K562 (cell line): ENCODE results near the gene NOL12. TPM values are rescaled to one million over a fixed set of nuclear protein-coding genes. Genes with fewer than 3 reads are reported as not detected.

Experiments used
- ARID2 ChIP-seq: fragments of 450-650 bp; IDR thresholded peaks from 2 replicates; pipeline ENCODE4 v1.6.1; 2017; ENCODE audit warnings: antibody characterized with exemption, mild to moderate bottlenecking
- GMEB1 ChIP-seq: fragments of 250-450 bp; sonication (Bioruptor Pico); IDR thresholded peaks from 2 replicates; pipeline ENCODE4 v1.4.0; 2020; ENCODE audit warnings: mild to moderate bottlenecking
- GTF2B ChIP-seq: IDR thresholded peaks from 2 replicates; pipeline ENCODE4 v1.6.1; 2011; ENCODE audit not compliant: insufficient read length; ENCODE audit errors: extremely low read depth
- HNRNPH1 ChIP-seq: fragments of 200-400 bp; formaldehyde crosslinking; optimal IDR thresholded peaks from 2 replicates; pipeline ENCODE3; 2017; ENCODE audit warnings: low read depth, mild to moderate bottlenecking, low read length, moderate library complexity
- RREB1 ChIP-seq: fragments of 250-450 bp; sonication (Bioruptor Pico); IDR thresholded peaks from 2 replicates; pipeline ENCODE4 v1.4.0; 2020
- SMC3 ChIP-seq: conservative IDR thresholded peaks from 2 replicates; pipeline ENCODE4 v1.6.1; 2011; ENCODE audit warnings: low read depth, low read length, improper control_type of control experiment; ENCODE audit not compliant: insufficient read depth
- ZNF324 ChIP-seq: fragments of 250-450 bp; sonication (Bioruptor Pico); IDR thresholded peaks from 2 replicates; pipeline ENCODE4 v1.4.0; 2020; ENCODE audit warnings: mild to moderate bottlenecking
- ZNF407 ChIP-seq: fragments of 450-650 bp; IDR thresholded peaks from 2 replicates; pipeline ENCODE4 v1.6.1; 2016; ENCODE audit warnings: low read depth
- ZNF699 ChIP-seq: fragments of 250-450 bp; sonication (Bioruptor Pico); IDR thresholded peaks from 2 replicates; pipeline ENCODE4 v1.8.0; 2021; ENCODE audit warnings: mild to moderate bottlenecking, moderate library complexity; ENCODE audit not compliant: insufficient replicate concordance
- polyA plus RNA-seq, 8 experiments: library from polyadenylated mRNA; depleted of rRNA in 4 of 8; stranded (reverse) in 5 of 8; unstranded in 3 of 8; fragments of >200 nt; fragmentation: Nextera tagmentation in 2 of 8; fragmentation: Illumina TruSeq in 1 of 8; extraction: Ambion mirVana in 2 of 8; extraction: Trizol in 1 of 8; gene quantifications; 2 replicates each; pipeline versions ENCODE4 v1.2.1 to v1.2.3, GENCODE V29; 2011 to 2014; ENCODE audit warnings: inconsistent platforms in 1 of 8, missing spikeins in 1 of 8
- total RNA-seq, 7 experiments: library from RNA; depleted of rRNA in 6 of 7; stranded (reverse); fragments of >200 nt in 6 of 7; fragmentation: Illumina TruSeq in 2 of 7; extraction: Trizol in 2 of 7; gene quantifications; 2 replicates each; pipeline versions ENCODE4 v1.2.1 to v1.2.3, GENCODE V29; 2011 to 2021; ENCODE audit warnings: low replicate concordance in 1 of 7

Gene NOL12
- total and polyA plus RNA-seq, 9 of the 15 experiments (the other 6 are each of a cell fraction or from before 2014, with no cell fraction given): 2.8 to 40.9 (median 28.5) TPM

GRCh38 chr22:37676736-37677492 is 9.2 kb upstream of the NOL12 start (continued):
- TF ChIP-seq ZNF699 (CRISPR knock-in tag) (no peak), ZNF324 (CRISPR knock-in tag) (no peak), GTF2B (no peak), ZNF407 (no peak), SMC3 (no peak), GMEB1 (CRISPR knock-in tag) (no peak), RREB1 (CRISPR knock-in tag) (no peak), ARID2 (no peak), HNRNPH1 (no peak)
